Neural cell (in vitro differentiated cells): ENCODE measurements around the gene ZNF775. TPM values are rescaled to one million over a fixed set of nuclear protein-coding genes. Genes with fewer than 3 reads are reported as not detected.

Source experiments
- H2AFZ ChIP-seq: fragments of 200-600, 300-800 bp; sonication (generic), shearing (Covaris generic); 2 replicates; pipeline ENCODE4 v1.6.0; 2014; ENCODE audit warnings: low read depth, mild to moderate bottlenecking, antibody characterized with exemption, low read length, moderate library complexity
- H3F3A ChIP-seq: fragments of 200-600 bp; shearing (Covaris generic); 2 replicates; pipeline ENCODE4 v1.6.1; 2016; ENCODE audit warnings: mild to moderate bottlenecking, moderate library complexity, mixed read lengths, antibody characterized with exemption, low read length; ENCODE audit not compliant: insufficient read depth, poor library complexity, severe bottlenecking
- H3K27ac ChIP-seq: fragments of 200-600, 300-800 bp; sonication (generic), shearing (Covaris generic); 2 replicates; pipeline ENCODE4 v1.5.1; 2014; ENCODE audit warnings: mild to moderate bottlenecking, low read length, moderate library complexity
- H3K27me3 ChIP-seq: fragments of 300-800, 200-600 bp; sonication (generic), shearing (Covaris generic); 2 replicates; pipeline ENCODE4 v1.6.0; 2014; ENCODE audit warnings: mild to moderate bottlenecking, low read depth, low read length, moderate library complexity; ENCODE audit not compliant: insufficient read depth
- H3K36me3 ChIP-seq: fragments of 300-800, 200-600 bp; sonication (generic), shearing (Covaris generic); 2 replicates; pipeline ENCODE4 v1.5.1; 2014; ENCODE audit warnings: mild to moderate bottlenecking, antibody characterized with exemption, low read length, moderate library complexity; ENCODE audit not compliant: insufficient read depth
- H3K4me2 ChIP-seq: fragments of 300-800, 200-600 bp; sonication (generic), shearing (Covaris generic); 2 replicates; pipeline ENCODE4 v1.6.0; 2014; ENCODE audit warnings: mild to moderate bottlenecking, low read length
- H3K4me3 ChIP-seq: fragments of 300-800, 200-600 bp; sonication (generic), shearing (Covaris generic); 2 replicates; pipeline ENCODE4 v1.5.1; 2014; ENCODE audit warnings: mild to moderate bottlenecking, low read length, moderate library complexity
- H3K79me2 ChIP-seq: fragments of 200-600 bp; shearing (Covaris generic); replicated peaks from 2 replicates; pipeline ENCODE4 v1.6.0; 2014; ENCODE audit warnings: mild to moderate bottlenecking, low read length, moderate library complexity; ENCODE audit not compliant: insufficient read depth
- H3K9ac ChIP-seq: fragments of 300-800, 200-600 bp; sonication (generic), shearing (Covaris generic); 2 replicates; pipeline ENCODE4 v1.6.1; 2016; ENCODE audit warnings: mild to moderate bottlenecking, low read length, mixed read lengths
- H3K9me2 ChIP-seq: fragments of 200-600 bp; shearing (Covaris generic); 2 replicates; pipeline ENCODE4 v1.6.1; 2016; ENCODE audit warnings: mild to moderate bottlenecking, low read length, mixed read lengths; ENCODE audit not compliant: insufficient read depth
- H3K9me3 ChIP-seq: fragments of 200-600, 300-800 bp; sonication (generic), shearing (Covaris generic); 2 replicates; pipeline ENCODE4 v1.6.1; 2016; ENCODE audit warnings: mild to moderate bottlenecking, mixed run types, low read length, moderate library complexity, mixed read lengths
- H4K20me1 ChIP-seq: fragments of 200-600 bp; shearing (Covaris generic); 2 replicates; pipeline ENCODE4 v1.6.1; 2016; ENCODE audit warnings: mild to moderate bottlenecking, mixed run types; ENCODE audit not compliant: insufficient read depth
- CTCF ChIP-seq: fragments of 450-650 bp; IDR thresholded peaks from 2 replicates; pipeline ENCODE4 v1.5.1; 2014; ENCODE audit warnings: antibody characterized with exemption, mild to moderate bottlenecking, moderate library complexity; ENCODE audit not compliant: poor library complexity, severe bottlenecking
- EP300 ChIP-seq: fragments of 450-650 bp; conservative IDR thresholded peaks from 2 replicates; pipeline ENCODE4 v1.6.1; 2014; ENCODE audit warnings: antibody characterized with exemption, mild to moderate bottlenecking, moderate library complexity; ENCODE audit not compliant: poor library complexity, severe bottlenecking
- EZH2 ChIP-seq: fragments of 200-600, 300-800 bp; shearing (Covaris generic), sonication (generic); IDR thresholded peaks from 2 replicates; pipeline ENCODE4 v1.6.1; 2014; ENCODE audit warnings: antibody characterized with exemption, low read length, borderline replicate concordance, mild to moderate bottlenecking; ENCODE audit not compliant: insufficient read depth, poor library complexity, severe bottlenecking
- MXI1 ChIP-seq: fragments of 450-650 bp; conservative IDR thresholded peaks from 2 replicates; pipeline ENCODE4 v1.6.1; 2014; ENCODE audit warnings: antibody characterized with exemption, mild to moderate bottlenecking; ENCODE audit not compliant: poor library complexity, severe bottlenecking
- RAD21 ChIP-seq: fragments of 450-650 bp; conservative IDR thresholded peaks from 2 replicates; pipeline ENCODE4 v1.6.1; 2014; ENCODE audit warnings: antibody characterized with exemption, mild to moderate bottlenecking, moderate library complexity
- REST ChIP-seq: IDR thresholded peaks from 2 replicates; pipeline ENCODE4 v1.6.1; 2012; ENCODE audit warnings: borderline replicate concordance
- SMC3 ChIP-seq: fragments of 450-650 bp; conservative IDR thresholded peaks from 2 replicates; pipeline ENCODE4 v1.6.1; 2014; ENCODE audit warnings: antibody characterized with exemption, mild to moderate bottlenecking, moderate library complexity; ENCODE audit not compliant: poor library complexity
- TAF1 ChIP-seq: IDR thresholded peaks from 2 replicates; pipeline ENCODE4 v1.6.1; 2012; ENCODE audit warnings: low read depth
- polyA plus RNA-seq: library from polyadenylated mRNA; depleted of rRNA; stranded (reverse); fragments of >200 nt; gene quantifications from 2 replicates; pipeline ENCODE4 v1.2.3, GENCODE V29; 2014

ZNF775 gene
- polyA plus RNA-seq, 1 donor from 2014 or later = 16.8 TPM

- H3K9ac ChIP-seq = peak overlapping the region; percentile 84
- H4K20me1 ChIP-seq = no peaks in the 10 kb centered on the region
- peak overlapping the region; percentile 65 for H3K27ac ChIP-seq
These were observed 26.6 kb downstream of the ZNF775 start for GRCh38 chr7:150405584-150406311.

GRCh38 chr7:150406312-150406566 is 27.1 kb downstream of the ZNF775 start:
- Histone ChIP-seq H3F3A (no peaks in the 10 kb centered on the region), H3K36me3 (no peaks in the 10 kb centered on the region), H2AFZ (no peak overlapping the region), H3K9me2 (no peaks in the 10 kb centered on the region), H4K20me1 (no peaks in the 10 kb centered on the region), H3K27ac (peak overlapping the region; percentile 65), H3K79me2 (no peaks in the 10 kb centered on the region), H3K4me2 (peak overlapping the region; percentile 68), H3K27me3 (no peaks in the 10 kb centered on the region), H3K9ac (peak overlapping the region; percentile 84), H3K9me3 (no peaks in the 10 kb centered on the region), H3K4me3 (peak overlapping the region; percentile 76)
- TF ChIP-seq MXI1 (no peak), EP300 (no peak)

More at GRCh38 chr7:150405584-150406311, 26.6 kb downstream of the ZNF775 start:
- TF ChIP-seq CTCF (no peak), SMC3 (no peak), EZH2 (no peak), EP300 (no peak), REST (no peak), TAF1 (no peak), RAD21 (no peak)
- Histone ChIP-seq H2AFZ (peak overlapping the region; percentile 69), H3K4me2 (peak overlapping the region; percentile 68), H3K9me3 (no peaks in the 10 kb centered on the region), H3K9me2 (no peaks in the 10 kb centered on the region), H3K27me3 (no peaks in the 10 kb centered on the region), H3K79me2 (no peaks in the 10 kb centered on the region), H3K4me3 (peak overlapping the region; percentile 76), H3K36me3 (no peaks in the 10 kb centered on the region), H3F3A (no peaks in the 10 kb centered on the region)
